ENCODE measurements around the gene TCP1. TPM values are rescaled to one million over a fixed set of nuclear protein-coding genes. Genes with fewer than 3 reads are reported as not detected.

Gene TCP1
- total and polyA plus RNA-seq, 9 of the 15 experiments (the other 6 are each of a cell fraction or from before 2014, with no cell fraction given) = 331 to 801 (median 645) TPM

- H3K9me1 ChIP-seq (ENCODE audit: control insufficient read depth, insufficient read depth, low read length) = no peaks in the 10 kb centered on the region
- WGBS (ENCODE audit: insufficient coverage, low coverage, missing lambda C conversion rate) = 100% methylated on average over 1 of the region's 1 CpG
- H3K27me3 ChIP-seq (ENCODE audit: control insufficient read depth in 2 of 2, insufficient read depth in 2 of 2, low read length in 2 of 2) = no peaks in the 10 kb centered on the region
- TF ChIP-seq NFXL1 (CRISPR knock-in tag; IDR thresholded peaks at IDR 0.05) (no peak), NFATC3 (IDR thresholded peaks at IDR 0.05) (no peak), ELF1 (tag; IDR thresholded peaks at IDR 0.05) (no peak), KDM4B (IDR thresholded peaks at IDR 0.05; ENCODE audit: borderline replicate concordance in 2 of 2, low read depth in 1 of 2) (no peak), ZNF398 (CRISPR knock-in tag; IDR thresholded peaks at IDR 0.05) (no peak), DIDO1 (tag; IDR thresholded peaks at IDR 0.05; ENCODE audit: low read depth) (no peak), SMAD4 (CRISPR knock-in tag; conservative IDR thresholded peaks at IDR 0.05) (no peak), CEBPB (tag; IDR thresholded peaks at IDR 0.05) (peak; percentile 45; the same call in 1 of the 2 replicates), FOXJ2 (tag; IDR thresholded peaks at IDR 0.05) (no peak), ZNF76 (CRISPR knock-in tag; IDR thresholded peaks at IDR 0.05; ENCODE audit: borderline replicate concordance) (no peak), ZNF165 (CRISPR knock-in tag; IDR thresholded peaks at IDR 0.05; ENCODE audit: borderline replicate concordance) (no peak), UBTF (IDR thresholded peaks at IDR 0.05; ENCODE audit: borderline replicate concordance in 1 of 2, low read depth in 2 of 2, low read length in 2 of 2) (no peak), KLF16 (IDR thresholded peaks at IDR 0.05) (no peak), TEAD2 (tag; IDR thresholded peaks at IDR 0.05) (no peak), SIN3A (IDR thresholded peaks at IDR 0.05; ENCODE audit: borderline replicate concordance in 2 of 2, control insufficient read depth in 1 of 2, low read depth in 2 of 2, low read length in 2 of 2) (0 out of 4 replicates have a peak, but pooled peaks of 1 of the 2 experiments have one; percentile 30), POLR2G (IDR thresholded peaks at IDR 0.05; ENCODE audit: low read depth, low read length) (no peak), RBM15 (IDR thresholded peaks at IDR 0.05; ENCODE audit: insufficient read depth, low read length) (no peak), HMBOX1 (IDR thresholded peaks at IDR 0.05) (peak; percentile 58)
- no peak overlapping the region for H3K27ac ChIP-seq (ENCODE audit: extremely low read depth, low read depth, low read length)
- intact Hi-C loops (cut with micrococcal nuclease) = no loop called here
- no peak overlapping the region for H2AFZ ChIP-seq (ENCODE audit: low read depth, low read length)
- H3K4me1 ChIP-seq (replicated peaks in 1 of 2; ENCODE audit: control insufficient read depth in 2 of 2, insufficient read depth in 2 of 2, low read length in 2 of 2) = 0 out of 5 replicates have a peak, but pooled peaks cover 0 to 4% of the 10 kb centered on the region in 2 experiments
- H4K20me1 ChIP-seq (replicated peaks; ENCODE audit: control insufficient read depth, insufficient read depth, low read length) = peaks cover 11% of the 10 kb centered on the region
- no peak overlapping the region for H3K4me2 ChIP-seq (ENCODE audit: insufficient read depth, low read length)
- no peak for DNase-seq (ENCODE audit: extremely low read depth in 1 of 4, low spot score in 3 of 4)
- H3K9ac ChIP-seq (ENCODE audit: insufficient read depth in 1 of 2, low read depth in 2 of 2, low read length in 2 of 2) = no peak overlapping the region
- POLR2A ChIA-PET = interaction anchor here (1.3 to 4.1 kb wide), 3 partner anchors 11 to 17 kb away, joined by 4 to 20 read pairs (median 12); partner anchors contain the start of genes MRPL18 and TCP1
- peak; percentile 9 for ATAC-seq
- CTCF ChIA-PET (ENCODE audit: low intra/inter-chr PET ratio) = no interaction called here
- BruUV-seq (replicated peaks) = no TSS peak
- in situ Hi-C loops (cut with MboI) = no loop called here
- H3K36me3 ChIP-seq (ENCODE audit: control insufficient read depth, insufficient read depth, low read length) = peaks cover 100% of the 10 kb centered on the region
- peaks cover 24% of the 10 kb centered on the region for H3K79me2 ChIP-seq (ENCODE audit: control insufficient read depth, insufficient read depth, low read length)
- no peak overlapping the region for H3K4me3 ChIP-seq
- no peak for FAIRE-seq
- no peaks in the 10 kb centered on the region for H3K9me3 ChIP-seq (replicated peaks; ENCODE audit: control insufficient read depth, insufficient read depth, low read depth, low read length)
Observed at GRCh38 chr6:159778131-159778530, 11.3 kb downstream of the TCP1 start.

All from K562 (cell line).